OCI-LY1 (cell line): Measurements from ENCODE around the gene NELL1.

Experiments used
- H2AFZ ChIP-seq: fragments of 200-600 bp; sonication (generic), shearing (Covaris generic); 2 replicates; pipeline ENCODE4 v1.6.0; 2014; ENCODE audit warnings: antibody characterized with exemption, mild to moderate bottlenecking, low read length
- H3F3A ChIP-seq: fragments of 200-600 bp; sonication (generic), shearing (Covaris generic); 2 replicates; pipeline ENCODE4 v1.6.0; 2014; ENCODE audit warnings: mild to moderate bottlenecking, antibody characterized with exemption, low read length, moderate library complexity; ENCODE audit not compliant: insufficient read depth
- H3K27ac ChIP-seq: fragments of 200-600 bp; sonication (generic); 2 replicates; pipeline ENCODE4 v1.5.1; 2014; ENCODE audit warnings: low read length, mixed run types, mild to moderate bottlenecking, low read depth; ENCODE audit not compliant: poor library complexity, severe bottlenecking
- H3K27me3 ChIP-seq: fragments of 200-600 bp; sonication (generic); 2 replicates; pipeline ENCODE4 v1.6.0; 2014; ENCODE audit warnings: antibody characterized with exemption, mild to moderate bottlenecking, low read length, moderate library complexity; ENCODE audit not compliant: insufficient read depth
- H3K36me3 ChIP-seq: fragments of 200-600 bp; sonication (generic); 2 replicates; pipeline ENCODE4 v1.6.1; 2014; ENCODE audit warnings: mild to moderate bottlenecking, antibody characterized with exemption, low read length, moderate library complexity, mixed read lengths; ENCODE audit not compliant: insufficient read depth
- H3K4me1 ChIP-seq: fragments of 200-600 bp; sonication (generic); 2 replicates; pipeline ENCODE4 v1.5.1; 2014; ENCODE audit warnings: mild to moderate bottlenecking, low read length, moderate library complexity; ENCODE audit not compliant: insufficient read depth, severe bottlenecking
- H3K4me2 ChIP-seq: fragments of 200-600 bp; sonication (generic), shearing (Covaris generic); 2 replicates; pipeline ENCODE4 v1.6.1; 2014; ENCODE audit warnings: low read length
- H3K4me3 ChIP-seq: fragments of 200-600 bp; sonication (generic); 2 replicates; pipeline ENCODE4 v1.5.1; 2014; ENCODE audit warnings: low read length, low read depth, mild to moderate bottlenecking, mixed read lengths; ENCODE audit not compliant: poor library complexity, severe bottlenecking
- H3K79me2 ChIP-seq: fragments of 200-600 bp; shearing (Covaris generic); 2 replicates; pipeline ENCODE4 v1.6.1; 2016; ENCODE audit warnings: mixed run types, low read length, mixed read lengths; ENCODE audit not compliant: insufficient read depth
- H3K9ac ChIP-seq: fragments of 200-600 bp; sonication (generic), shearing (Covaris generic); 2 replicates; pipeline ENCODE4 v1.6.1; 2014; ENCODE audit warnings: mild to moderate bottlenecking, low read length, mixed read lengths
- H3K9me2 ChIP-seq: fragments of 200-600 bp; sonication (generic), shearing (Covaris generic); 2 replicates; pipeline ENCODE4 v1.6.1; 2014; ENCODE audit warnings: low read depth, mild to moderate bottlenecking, low read length, mixed read lengths
- H3K9me3 ChIP-seq: fragments of 200-600 bp; shearing (Covaris generic); 2 replicates; pipeline ENCODE4 v1.6.1; 2014; ENCODE audit warnings: low read length, mixed read lengths
- H4K20me1 ChIP-seq: fragments of 200-600 bp; sonication (generic), shearing (Covaris generic); 2 replicates; pipeline ENCODE4 v1.6.0; 2016; ENCODE audit warnings: mild to moderate bottlenecking, low read length; ENCODE audit not compliant: insufficient read depth
- CTCF ChIP-seq: fragments of 200-600 bp; sonication (generic), shearing (Covaris generic); IDR thresholded peaks from 2 replicates; pipeline ENCODE4 v1.5.1; 2017; ENCODE audit warnings: mild to moderate bottlenecking, antibody characterized with exemption, low read length, moderate library complexity, mixed read lengths
- EZH2 ChIP-seq: fragments of 200-600 bp; sonication (generic), shearing (Covaris generic); IDR thresholded peaks from 2 replicates; pipeline ENCODE4 v1.8.0; 2017; ENCODE audit warnings: borderline replicate concordance, mixed run types, mild to moderate bottlenecking, antibody characterized with exemption, low read length, moderate library complexity, mixed read lengths

Gene NELL1

GRCh38 chr11:21545699-21546098, 876.3 kb downstream of the NELL1 start:
- Histone ChIP-seq H3K4me2 (no peak overlapping the region), H3K36me3 (no peaks in the 10 kb centered on the region), H3K9ac (no peak overlapping the region), H3K27ac (no peak overlapping the region), H4K20me1 (no peaks in the 10 kb centered on the region), H3K4me3 (no peak overlapping the region), H3K4me1 (no peaks in the 10 kb centered on the region), H3K27me3 (no peaks in the 10 kb centered on the region), H3K9me3 (no peaks in the 10 kb centered on the region), H2AFZ (no peak overlapping the region), H3K79me2 (no peaks in the 10 kb centered on the region), H3K9me2 (no peaks in the 10 kb centered on the region), H3F3A (no peaks in the 10 kb centered on the region)
- TF ChIP-seq CTCF (no peak), EZH2 (no peak)

GRCh38 chr11:21546703-21547102, 877.3 kb downstream of the NELL1 start:
- Histone ChIP-seq H2AFZ (no peak overlapping the region), H3K4me2 (no peak overlapping the region), H3K79me2 (no peaks in the 10 kb centered on the region), H3K9ac (no peak overlapping the region), H3K4me1 (no peaks in the 10 kb centered on the region), H3K36me3 (no peaks in the 10 kb centered on the region), H3F3A (no peaks in the 10 kb centered on the region), H3K4me3 (no peak overlapping the region), H3K27me3 (no peaks in the 10 kb centered on the region), H3K9me2 (no peaks in the 10 kb centered on the region), H3K27ac (no peak overlapping the region), H4K20me1 (no peaks in the 10 kb centered on the region), H3K9me3 (no peaks in the 10 kb centered on the region)
- no peak for TF ChIP-seq EZH2
- no peak for TF ChIP-seq CTCF

GRCh38 chr11:21552911-21553310, 883.5 kb downstream of the NELL1 start:
- TF ChIP-seq CTCF = no peak
- no peak for TF ChIP-seq EZH2
- no peak overlapping the region for H2AFZ ChIP-seq
- H3K36me3 ChIP-seq = no peaks in the 10 kb centered on the region
- no peaks in the 10 kb centered on the region for H3K9me3 ChIP-seq
- H3K27me3 ChIP-seq = no peaks in the 10 kb centered on the region
- no peaks in the 10 kb centered on the region for H3K79me2 ChIP-seq
- no peaks in the 10 kb centered on the region for H3K9me2 ChIP-seq
- no peaks in the 10 kb centered on the region for H3K4me1 ChIP-seq
- no peak overlapping the region for H3K27ac ChIP-seq
- H3F3A ChIP-seq = no peaks in the 10 kb centered on the region
- no peaks in the 10 kb centered on the region for H4K20me1 ChIP-seq
- no peak overlapping the region for H3K4me2 ChIP-seq
- H3K4me3 ChIP-seq = no peak overlapping the region
- H3K9ac ChIP-seq = no peak overlapping the region
